K562 (cell line): ENCODE results near the gene MCFD2.

Source experiments
- CHD4 ChIP-seq: fragments of 200-600 bp; sonication (generic); IDR thresholded peaks from 3 replicates; pipeline ENCODE4 v1.6.1; 2012; ENCODE audit warnings: low read depth, mild to moderate bottlenecking, mixed read lengths, low read length, inconsistent platforms; ENCODE audit not compliant: insufficient read depth, insufficient replicate concordance, poor library complexity, severe bottlenecking
- ETV6 ChIP-seq, 3 experiments: fragments of 150-350 bp in 1 of 3; sonication (generic) in 1 of 3; formaldehyde crosslinking in 1 of 3; IDR thresholded peaks; 2 replicates each; pipeline versions ENCODE4 v1.6.1 to v1.8.0; 2014 to 2022; ENCODE audit warnings: borderline replicate concordance in 2 of 3, low read depth in 2 of 3, antibody characterized with exemption in 1 of 3, low read length in 1 of 3, mild to moderate bottlenecking in 1 of 3, missing genetic modification reagents in 1 of 3
- FOXP4 ChIP-seq: sonication (generic); formaldehyde crosslinking; IDR thresholded peaks from 2 replicates; pipeline ENCODE4 v1.8.0; 2022; ENCODE audit warnings: mild to moderate bottlenecking, missing genetic modification reagents, borderline replicate concordance
- HMGXB4 ChIP-seq: sonication (generic); formaldehyde crosslinking; IDR thresholded peaks from 2 replicates; pipeline ENCODE4 v1.8.1; 2023; ENCODE audit warnings: mild to moderate bottlenecking, missing genetic modification reagents
- MTA3 ChIP-seq: fragments of 450-650 bp; formaldehyde crosslinking; IDR thresholded peaks from 2 replicates; pipeline ENCODE4 v1.6.1; 2017; ENCODE audit warnings: mild to moderate bottlenecking, borderline replicate concordance
- RERE ChIP-seq: sonication (generic); formaldehyde crosslinking; IDR thresholded peaks from 2 replicates; pipeline ENCODE4 v1.8.0; 2023; ENCODE audit warnings: missing genetic modification reagents, mild to moderate bottlenecking, borderline replicate concordance
- SMC3 ChIP-seq: conservative IDR thresholded peaks from 2 replicates; pipeline ENCODE4 v1.6.1; 2011; ENCODE audit warnings: low read depth, low read length, improper control_type of control experiment; ENCODE audit not compliant: insufficient read depth
- ZSCAN29 ChIP-seq: fragments of 450-650 bp; IDR thresholded peaks from 2 replicates; pipeline ENCODE4 v1.6.1; 2017

GRCh38 chr2:46875226-46875899 is 40.2 kb downstream of the MCFD2 start:
- no peak for TF ChIP-seq ETV6 (IDR thresholded peaks at IDR 0.05; ENCODE audit: borderline replicate concordance in 1 of 2, low read depth in 2 of 2, low read length in 1 of 2)
- no peak for TF ChIP-seq ETV6 (CRISPR knock-in tag; IDR thresholded peaks at IDR 0.05; ENCODE audit: borderline replicate concordance)
- TF ChIP-seq RERE = no peak
- no peak for TF ChIP-seq SMC3
- no peak for TF ChIP-seq HMGXB4 (CRISPR knock-in tag)
- TF ChIP-seq ZSCAN29 = no peak
- no peak for TF ChIP-seq MTA3
- no peak for TF ChIP-seq FOXP4 (CRISPR knock-in tag)
- TF ChIP-seq CHD4 = no peak
